ENCODE data around the gene TPP1. TPM values are rescaled to one million over a fixed set of nuclear protein-coding genes. Genes with fewer than 3 reads are reported as not detected.

Gene TPP1
- total RNA-seq, 1 experiment from 2014 or later = 21.6 TPM

DNA sequence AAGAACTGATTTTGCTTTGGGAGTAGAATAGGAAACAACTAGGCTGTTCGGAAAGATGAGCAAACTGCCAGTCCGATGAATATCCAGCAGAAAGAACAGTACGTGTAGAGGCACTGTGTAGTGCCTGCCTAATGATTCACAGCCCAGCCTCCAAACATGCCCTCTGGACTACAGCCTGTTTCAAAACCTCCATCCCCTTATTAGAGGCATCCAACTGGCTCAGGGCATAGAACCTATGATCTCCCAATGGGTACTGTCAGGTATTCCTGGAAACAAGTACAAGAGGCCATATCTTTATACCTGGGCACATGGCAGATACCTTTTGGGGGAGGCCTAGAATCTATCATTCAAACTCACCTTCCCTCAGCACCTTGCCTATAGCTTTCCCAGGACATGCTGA, 20.7 kb downstream of the TPP1 start:
- no peak for DNase-seq
- TF ChIP-seq, protein P1, sequence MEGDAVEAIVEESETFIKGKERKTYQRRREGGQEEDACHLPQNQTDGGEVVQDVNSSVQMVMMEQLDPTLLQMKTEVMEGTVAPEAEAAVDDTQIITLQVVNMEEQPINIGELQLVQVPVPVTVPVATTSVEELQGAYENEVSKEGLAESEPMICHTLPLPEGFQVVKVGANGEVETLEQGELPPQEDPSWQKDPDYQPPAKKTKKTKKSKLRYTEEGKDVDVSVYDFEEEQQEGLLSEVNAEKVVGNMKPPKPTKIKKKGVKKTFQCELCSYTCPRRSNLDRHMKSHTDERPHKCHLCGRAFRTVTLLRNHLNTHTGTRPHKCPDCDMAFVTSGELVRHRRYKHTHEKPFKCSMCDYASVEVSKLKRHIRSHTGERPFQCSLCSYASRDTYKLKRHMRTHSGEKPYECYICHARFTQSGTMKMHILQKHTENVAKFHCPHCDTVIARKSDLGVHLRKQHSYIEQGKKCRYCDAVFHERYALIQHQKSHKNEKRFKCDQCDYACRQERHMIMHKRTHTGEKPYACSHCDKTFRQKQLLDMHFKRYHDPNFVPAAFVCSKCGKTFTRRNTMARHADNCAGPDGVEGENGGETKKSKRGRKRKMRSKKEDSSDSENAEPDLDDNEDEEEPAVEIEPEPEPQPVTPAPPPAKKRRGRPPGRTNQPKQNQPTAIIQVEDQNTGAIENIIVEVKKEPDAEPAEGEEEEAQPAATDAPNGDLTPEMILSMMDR (conservative IDR thresholded peaks at IDR 0.05; ENCODE audit: low read depth, low read length) = no peak
- no peak for TF ChIP-seq EZH2phosphoT487 (IDR thresholded peaks at IDR 0.05; ENCODE audit: borderline replicate concordance, low read length)
- TF ChIP-seq EZH2 (IDR thresholded peaks at IDR 0.05; ENCODE audit: low read length, unreplicated experiment) = no peak
- Histone ChIP-seq H3K27me3 (ENCODE audit: low read length) (no peaks in the 10 kb centered on the region), H3F3A (ENCODE audit: low read length, unreplicated experiment) (no peaks in the 10 kb centered on the region), H3K9me3 (ENCODE audit: low read length) (no peaks in the 10 kb centered on the region), H3K27ac (ENCODE audit: low read length) (no peak overlapping the region), H3K9ac (ENCODE audit: low read length) (no peak overlapping the region), H2AFZ (ENCODE audit: low read length) (no peak overlapping the region), H4K20me1 (ENCODE audit: low read length) (no peaks in the 10 kb centered on the region), H3K4me2 (ENCODE audit: low read length) (no peak overlapping the region), H3K4me3 (ENCODE audit: low read length) (no peak overlapping the region), H3K4me1 (ENCODE audit: insufficient read depth, low read length) (peaks cover 8% of the 10 kb centered on the region; the same call in 1 of the 2 replicates), H3K9me2 (replicated peaks; ENCODE audit: low read length) (no peaks in the 10 kb centered on the region), H3K79me2 (ENCODE audit: low read length) (peaks cover 42% of the 10 kb centered on the region), H3K36me3 (ENCODE audit: low read depth, low read length) (peaks cover 39% of the 10 kb centered on the region; the same call in 1 of the 2 replicates)
- BruUV-seq (replicated peaks) = no TSS peak
- ATAC-seq = no peak
- intact Hi-C loops (cut with micrococcal nuclease) = no loop called here
- ChIA-PET POLR2A (ENCODE audit: unreplicated experiment) (no interaction called here), CTCF (no interaction called here)

DNA sequence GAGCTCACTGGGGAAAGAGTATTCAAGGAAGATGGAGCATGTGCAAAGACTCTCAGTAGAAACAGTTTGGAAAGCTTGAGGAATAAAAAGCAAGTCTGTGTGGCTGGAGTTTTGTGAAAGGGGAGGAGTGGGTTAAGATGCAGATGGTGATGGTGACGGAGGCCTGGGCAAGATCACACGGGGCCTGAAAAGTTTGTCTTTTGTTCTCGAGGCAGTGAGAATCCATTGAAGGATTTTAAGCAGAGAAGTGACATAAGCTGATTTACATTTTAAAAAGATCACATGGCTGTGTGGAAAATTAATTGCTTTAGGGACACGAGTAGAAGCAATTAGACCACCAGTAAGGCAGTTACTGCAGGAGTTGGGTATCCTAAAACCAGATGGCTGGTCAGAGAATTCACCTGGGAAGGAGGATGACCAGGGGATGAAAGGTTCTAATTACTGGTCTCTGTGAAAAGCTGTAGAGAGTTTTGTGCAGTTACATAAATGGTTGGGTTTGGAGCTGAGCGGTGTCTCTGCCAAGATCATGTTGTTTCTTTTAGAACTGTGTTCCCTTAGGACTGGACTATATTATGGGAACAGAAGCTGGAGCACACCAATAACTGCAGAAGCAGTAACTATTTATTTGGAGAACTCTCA, 22.9 kb downstream of the TPP1 start:
- H3K27me3 ChIP-seq (ENCODE audit: low read length) = no peaks in the 10 kb centered on the region
- no peaks in the 10 kb centered on the region for H4K20me1 ChIP-seq (ENCODE audit: low read length)
- ChIA-PET CTCF (no interaction called here), POLR2A (ENCODE audit: unreplicated experiment) (no interaction called here)
- H3K4me2 ChIP-seq (ENCODE audit: low read length) = no peak overlapping the region
- H3K4me3 ChIP-seq (ENCODE audit: low read length) = no peak overlapping the region
- no peaks in the 10 kb centered on the region for H3K9me2 ChIP-seq (replicated peaks; ENCODE audit: low read length)
- no peaks in the 10 kb centered on the region for H3K9me3 ChIP-seq (ENCODE audit: low read length)
- ATAC-seq (no peak), DNase-seq (no peak)
- no peaks in the 10 kb centered on the region for H3K4me1 ChIP-seq (ENCODE audit: insufficient read depth, low read length)
- peaks cover 40% of the 10 kb centered on the region; the same call in 1 of the 2 replicates for H3K36me3 ChIP-seq (ENCODE audit: low read depth, low read length)
- intact Hi-C loops (cut with micrococcal nuclease) = no loop called here
- H3F3A ChIP-seq (ENCODE audit: low read length, unreplicated experiment) = no peaks in the 10 kb centered on the region
- no peak overlapping the region for H2AFZ ChIP-seq (ENCODE audit: low read length)
- BruUV-seq (replicated peaks) = no TSS peak
- peaks cover 21% of the 10 kb centered on the region for H3K79me2 ChIP-seq (ENCODE audit: low read length)
- no peak overlapping the region for H3K27ac ChIP-seq (ENCODE audit: low read length)
- no peak for TF ChIP-seq EZH2phosphoT487 (IDR thresholded peaks at IDR 0.05; ENCODE audit: borderline replicate concordance, low read length)
- TF ChIP-seq, protein P1 (conservative IDR thresholded peaks at IDR 0.05; ENCODE audit: low read depth, low read length) = no peak
- no peak for TF ChIP-seq EZH2 (IDR thresholded peaks at IDR 0.05; ENCODE audit: low read length, unreplicated experiment)
- H3K9ac ChIP-seq (ENCODE audit: low read length) = no peak overlapping the region

DNA sequence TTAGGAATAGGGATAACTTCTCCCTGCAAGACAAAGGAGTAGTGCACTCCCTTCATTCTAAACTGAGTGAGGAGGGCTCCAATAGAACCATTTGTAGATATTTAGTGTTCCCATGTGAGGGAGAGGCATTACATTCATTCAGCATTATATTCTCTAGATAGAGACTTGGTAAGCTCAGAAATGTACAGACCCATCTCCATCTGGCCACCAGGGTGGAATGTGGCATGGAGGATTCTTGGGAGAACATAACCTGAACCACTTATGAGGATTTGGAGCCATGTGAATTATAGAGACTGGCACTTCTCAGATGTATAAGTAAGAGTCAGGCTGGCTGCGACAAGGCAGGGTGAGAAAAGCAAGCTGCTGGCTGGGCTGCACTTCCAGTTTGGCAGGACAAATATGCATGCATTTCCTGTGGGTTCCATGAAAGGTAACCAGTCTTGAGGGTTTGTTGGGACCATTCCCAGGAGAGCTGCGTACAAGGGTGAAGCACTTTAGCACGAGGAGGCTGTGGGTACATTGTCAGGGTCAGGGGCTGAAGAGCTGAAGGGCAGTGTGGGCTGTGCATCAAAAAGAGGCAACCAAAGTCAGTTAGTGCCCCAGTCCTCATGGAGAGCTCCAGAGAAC, 25.0 kb downstream of the TPP1 start:
- intact Hi-C loops (cut with micrococcal nuclease) = no loop called here
- BruUV-seq (replicated peaks) = no TSS peak
- Histone ChIP-seq H3K9ac (ENCODE audit: low read length) (no peak overlapping the region), H3K4me3 (ENCODE audit: low read length) (no peak overlapping the region), H3F3A (ENCODE audit: low read length, unreplicated experiment) (no peaks in the 10 kb centered on the region), H3K4me1 (ENCODE audit: insufficient read depth, low read length) (no peaks in the 10 kb centered on the region), H3K27ac (ENCODE audit: low read length) (no peak overlapping the region), H2AFZ (ENCODE audit: low read length) (no peak overlapping the region), H3K9me2 (replicated peaks; ENCODE audit: low read length) (no peaks in the 10 kb centered on the region), H4K20me1 (ENCODE audit: low read length) (no peaks in the 10 kb centered on the region), H3K9me3 (ENCODE audit: low read length) (no peaks in the 10 kb centered on the region), H3K36me3 (ENCODE audit: low read depth, low read length) (peaks cover 21% of the 10 kb centered on the region; the same call in 1 of the 2 replicates), H3K4me2 (ENCODE audit: low read length) (no peak overlapping the region), H3K79me2 (ENCODE audit: low read length) (no peaks in the 10 kb centered on the region; the same call in 1 of the 2 replicates), H3K27me3 (ENCODE audit: low read length) (no peaks in the 10 kb centered on the region)
- CTCF ChIA-PET = no interaction called here
- ATAC-seq (no peak), DNase-seq (no peak)
- TF ChIP-seq EZH2 (IDR thresholded peaks at IDR 0.05; ENCODE audit: low read length, unreplicated experiment) (no peak), EZH2phosphoT487 (IDR thresholded peaks at IDR 0.05; ENCODE audit: borderline replicate concordance, low read length) (no peak)
- TF ChIP-seq, protein P1 (conservative IDR thresholded peaks at IDR 0.05; ENCODE audit: low read depth, low read length) = no peak
- POLR2A ChIA-PET (ENCODE audit: unreplicated experiment) = no interaction called here

All from PC-3 (cell line).